Measurements from ENCODE around the gene ATXN7L3.
A peak's percentile ranks its signal among the peaks of the same experiment; 100 is the strongest.

ATXN7L3 gene

DNA sequence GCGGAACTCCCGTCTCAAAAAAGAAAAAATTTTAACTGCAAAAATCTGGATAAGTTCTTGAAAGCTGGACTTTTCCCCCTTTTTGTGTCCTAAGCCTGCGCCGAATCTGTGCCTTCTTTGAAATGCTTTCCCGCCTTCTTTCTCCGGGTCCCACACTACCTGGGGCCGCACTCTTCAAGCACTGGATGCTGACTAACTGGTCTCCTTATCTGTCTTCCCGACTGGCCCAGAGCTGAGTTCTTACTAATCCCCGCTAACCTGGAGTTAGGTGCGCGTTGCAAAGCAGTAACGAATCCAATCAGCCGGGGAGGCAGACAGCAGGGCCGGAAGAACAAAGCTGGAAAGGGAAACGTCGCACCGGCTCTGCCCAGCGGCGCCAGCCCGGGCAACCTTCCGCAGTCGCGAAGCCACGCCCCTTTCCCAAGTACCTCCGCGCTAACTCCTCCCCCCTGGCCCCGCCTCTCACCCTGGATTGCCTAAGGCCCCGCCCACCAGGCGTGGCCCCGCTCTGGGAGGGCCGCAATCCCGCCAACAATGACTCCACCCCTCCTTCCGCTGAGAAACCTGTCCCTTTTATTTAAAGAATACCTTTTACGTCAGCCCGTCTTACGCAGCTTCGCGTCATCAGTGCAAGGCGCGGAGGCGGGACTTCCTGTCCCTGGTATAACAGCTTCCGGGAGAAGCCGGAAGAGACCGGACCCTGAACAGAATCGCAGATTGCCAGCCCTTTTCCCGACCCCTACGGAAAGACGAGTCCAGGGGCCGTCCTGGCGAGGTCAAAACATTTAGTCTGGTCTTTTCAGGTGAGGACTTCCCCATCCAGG is 13.2 kb downstream of the ATXN7L3 start, which contains the start of gene TMUB2:
TSS of gene TMUB2 (plus strand) at position 666 of the 824 bp plus-strand sequence. CDS start 737 bp downstream, outside the sequence.
- peak within 1 kb of the TSS; percentile 69 for H3K4ac ChIP-seq (ENCODE audit: low read depth, low read length)

DNA sequence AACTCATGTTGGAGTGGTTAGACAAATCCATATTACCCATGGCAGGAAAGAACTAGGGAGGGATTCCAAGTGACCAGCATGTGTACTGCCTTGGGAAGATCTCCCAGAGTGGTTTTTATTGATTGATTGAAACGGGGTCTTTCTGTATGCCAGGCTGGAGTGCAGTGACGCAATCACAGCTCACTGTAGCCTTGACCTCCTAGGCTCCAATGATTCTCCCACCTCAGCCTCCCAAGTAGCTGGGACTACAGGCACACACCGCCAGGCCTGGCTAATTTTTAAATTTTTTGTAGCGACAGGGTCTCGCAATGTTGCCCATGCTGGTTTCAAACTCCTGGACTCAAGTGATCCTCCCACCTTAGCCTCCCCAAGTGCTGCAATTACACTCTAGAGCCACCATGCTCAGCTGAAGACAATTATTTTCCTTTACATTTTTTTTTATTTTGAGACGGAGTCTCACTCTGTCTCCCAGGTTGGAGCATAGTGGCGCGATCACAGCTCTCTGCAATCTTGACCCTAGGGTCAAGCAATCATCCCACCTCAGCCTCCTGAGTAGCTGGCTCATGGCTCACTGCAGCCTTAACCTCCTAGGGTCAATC is 15.4 kb downstream of the ATXN7L3 start:
- WGBS (ENCODE audit: extremely low coverage, insufficient coverage, insufficient read length): no CpG with 5 or more reads among the region's 8 CpGs
- no peak overlapping the region for H2BK120ac ChIP-seq (ENCODE audit: insufficient read depth, low read length, poor library complexity)

More for the DNA sequence above, 13.2 kb downstream of the ATXN7L3 start, which contains the start of gene TMUB2:
- H3K4me1 ChIP-seq (ENCODE audit: control insufficient read depth in 1 of 2, insufficient read depth in 2 of 2, low read length in 2 of 2): peaks cover 0 to 7% of the 10 kb centered on the region in 2 experiments
- peak within 1 kb of the TSS; percentile 98 for H3K18ac ChIP-seq (ENCODE audit: low read length)
- peaks cover 9% of the 10 kb centered on the region for H3K79me1 ChIP-seq (ENCODE audit: low read length)
- peak within 1 kb of the TSS; percentile 88 for H2AK5ac ChIP-seq (ENCODE audit: low read length)
- H3K79me2 ChIP-seq (ENCODE audit: control insufficient read depth, insufficient read depth, low read length, poor library complexity): peaks cover 10% of the 10 kb centered on the region
- H3K14ac ChIP-seq (ENCODE audit: low read length): peak within 1 kb of the TSS; percentile 91
- no peaks in the 10 kb centered on the region for H3K9me3 ChIP-seq (ENCODE audit: insufficient read depth, low read depth, low read length)
- H3K27ac ChIP-seq (ENCODE audit: low read depth, low read length): peak within 1 kb of the TSS; percentile 89
- peak; percentile 99 for DNase-seq
- peak within 1 kb of the TSS; percentile 82 for H2AFZ ChIP-seq (ENCODE audit: insufficient read depth, low read length, poor library complexity)
- peak within 1 kb of the TSS; percentile 87 for H2BK120ac ChIP-seq (ENCODE audit: insufficient read depth, low read length, poor library complexity)
- H2BK12ac ChIP-seq (ENCODE audit: low read length): peak within 1 kb of the TSS; percentile 29
- H3K4me3 ChIP-seq (ENCODE audit: low read depth, low read length): peak within 1 kb of the TSS; percentile 95
- H3K27me3 ChIP-seq (ENCODE audit: insufficient read depth, low read length): no peaks in the 10 kb centered on the region
- peak within 1 kb of the TSS; percentile 96 for H4K91ac ChIP-seq (ENCODE audit: low read depth, low read length)
- peaks cover 34 to 37% of the 10 kb centered on the region in 2 experiments for H3K36me3 ChIP-seq (ENCODE audit: control insufficient read depth in 1 of 2, insufficient read depth in 2 of 2, low read length in 2 of 2)
- H2BK5ac ChIP-seq (ENCODE audit: low read depth, low read length, poor library complexity): peak within 1 kb of the TSS; percentile 93
- WGBS (ENCODE audit: extremely low coverage, insufficient coverage, insufficient read length): no CpG with 5 or more reads among the region's 50 CpGs
- peak within 1 kb of the TSS; percentile 98 for H3K9ac ChIP-seq (ENCODE audit: low read length)
- peak within 1 kb of the TSS; percentile 99 for H4K8ac ChIP-seq (ENCODE audit: low read depth, low read length)
- H3K23ac ChIP-seq (ENCODE audit: low read length): no peak within 1 kb of the TSS
- H4K12ac ChIP-seq (ENCODE audit: low read depth, low read length): peak within 1 kb of the TSS; percentile 78
- H3K4me2 ChIP-seq (ENCODE audit: low read length): peak within 1 kb of the TSS; percentile 85

DNA sequence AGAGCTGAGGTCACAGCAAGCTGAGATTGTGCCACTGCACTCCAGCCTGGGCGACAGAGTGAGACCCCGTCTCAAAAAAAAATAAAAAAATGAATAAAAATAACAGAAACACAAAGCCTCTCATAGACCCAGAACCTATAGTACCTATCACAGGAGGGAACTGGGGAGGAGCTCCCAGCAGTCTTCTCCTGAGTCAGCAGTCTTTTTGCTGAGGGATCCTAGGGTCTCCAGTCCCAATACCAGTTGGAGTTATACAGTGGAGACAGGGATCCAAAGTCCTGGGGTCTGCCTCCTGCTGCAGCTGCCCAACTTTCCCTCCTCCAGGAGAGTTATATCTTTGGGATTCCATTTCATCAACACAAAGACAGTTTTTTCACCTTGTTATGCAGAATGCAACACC is 16.7 kb downstream of the ATXN7L3 start:
- H3K79me1 ChIP-seq (ENCODE audit: low read length): peaks cover 9% of the 10 kb centered on the region
- H3K9me3 ChIP-seq (ENCODE audit: insufficient read depth, low read depth, low read length): no peaks in the 10 kb centered on the region
- H3K79me2 ChIP-seq (ENCODE audit: control insufficient read depth, insufficient read depth, low read length, poor library complexity): peaks cover 10% of the 10 kb centered on the region
- no peak overlapping the region for H3K4me2 ChIP-seq (ENCODE audit: low read length)
- no peak overlapping the region for H4K8ac ChIP-seq (ENCODE audit: low read depth, low read length)
- H3K27ac ChIP-seq (ENCODE audit: low read depth, low read length): no peak overlapping the region
- H2BK12ac ChIP-seq (ENCODE audit: low read length): no peak overlapping the region
- no peak overlapping the region for H2BK120ac ChIP-seq (ENCODE audit: insufficient read depth, low read length, poor library complexity)
- no peak overlapping the region for H4K12ac ChIP-seq (ENCODE audit: low read depth, low read length)
- no peak overlapping the region for H3K18ac ChIP-seq (ENCODE audit: low read length)
- no peak overlapping the region for H2AK5ac ChIP-seq (ENCODE audit: low read length)
- H3K36me3 ChIP-seq (ENCODE audit: control insufficient read depth in 1 of 2, insufficient read depth in 2 of 2, low read length in 2 of 2): peaks cover 26 to 27% of the 10 kb centered on the region in 2 experiments
- no peaks in the 10 kb centered on the region for H3K27me3 ChIP-seq (ENCODE audit: insufficient read depth, low read length)
- no peak overlapping the region for H3K23ac ChIP-seq (ENCODE audit: low read length)
- H4K91ac ChIP-seq (ENCODE audit: low read depth, low read length): no peak overlapping the region
- no peak overlapping the region for H2AFZ ChIP-seq (ENCODE audit: insufficient read depth, low read length, poor library complexity)
- peak overlapping the region; percentile 76 for H3K4ac ChIP-seq (ENCODE audit: low read depth, low read length)
- H2BK5ac ChIP-seq (ENCODE audit: low read depth, low read length, poor library complexity): no peak overlapping the region
- no CpG with 5 or more reads among the region's 2 CpGs for WGBS (ENCODE audit: extremely low coverage, insufficient coverage, insufficient read length)
- no peak overlapping the region for H3K4me3 ChIP-seq (ENCODE audit: low read depth, low read length)
- H3K9ac ChIP-seq (ENCODE audit: low read length): no peak overlapping the region
- H3K14ac ChIP-seq (ENCODE audit: low read length): no peak overlapping the region
- H3K4me1 ChIP-seq (ENCODE audit: control insufficient read depth in 1 of 2, insufficient read depth in 2 of 2, low read length in 2 of 2): peaks cover 0 to 5% of the 10 kb centered on the region in 2 experiments
- no peak for DNase-seq

More for the DNA sequence above, 15.4 kb downstream of the ATXN7L3 start:
- Histone ChIP-seq H2BK12ac (ENCODE audit: low read length) (no peak overlapping the region), H3K27me3 (ENCODE audit: insufficient read depth, low read length) (no peaks in the 10 kb centered on the region), H3K4ac (ENCODE audit: low read depth, low read length) (peak overlapping the region; percentile 18), H3K27ac (ENCODE audit: low read depth, low read length) (no peak overlapping the region), H3K18ac (ENCODE audit: low read length) (no peak overlapping the region), H2AK5ac (ENCODE audit: low read length) (no peak overlapping the region), H4K91ac (ENCODE audit: low read depth, low read length) (no peak overlapping the region), H3K4me3 (ENCODE audit: low read depth, low read length) (no peak overlapping the region), H3K4me2 (ENCODE audit: low read length) (no peak overlapping the region), H3K79me1 (ENCODE audit: low read length) (peaks cover 9% of the 10 kb centered on the region), H4K8ac (ENCODE audit: low read depth, low read length) (no peak overlapping the region), H3K23ac (ENCODE audit: low read length) (no peak overlapping the region), H3K9me3 (ENCODE audit: insufficient read depth, low read depth, low read length) (no peaks in the 10 kb centered on the region), H3K9ac (ENCODE audit: low read length) (no peak overlapping the region), H2AFZ (ENCODE audit: insufficient read depth, low read length, poor library complexity) (no peak overlapping the region), H3K14ac (ENCODE audit: low read length) (no peak overlapping the region), H2BK5ac (ENCODE audit: low read depth, low read length, poor library complexity) (no peak overlapping the region), H3K36me3 (ENCODE audit: control insufficient read depth in 1 of 2, insufficient read depth in 2 of 2, low read length in 2 of 2) (peaks cover 22 to 23% of the 10 kb centered on the region in 2 experiments), H3K4me1 (ENCODE audit: control insufficient read depth in 1 of 2, insufficient read depth in 2 of 2, low read length in 2 of 2) (peaks cover 0 to 7% of the 10 kb centered on the region in 2 experiments), H4K12ac (ENCODE audit: low read depth, low read length) (no peak overlapping the region), H3K79me2 (ENCODE audit: control insufficient read depth, insufficient read depth, low read length, poor library complexity) (peaks cover 10% of the 10 kb centered on the region)
- DNase-seq: no peak

DNA sequence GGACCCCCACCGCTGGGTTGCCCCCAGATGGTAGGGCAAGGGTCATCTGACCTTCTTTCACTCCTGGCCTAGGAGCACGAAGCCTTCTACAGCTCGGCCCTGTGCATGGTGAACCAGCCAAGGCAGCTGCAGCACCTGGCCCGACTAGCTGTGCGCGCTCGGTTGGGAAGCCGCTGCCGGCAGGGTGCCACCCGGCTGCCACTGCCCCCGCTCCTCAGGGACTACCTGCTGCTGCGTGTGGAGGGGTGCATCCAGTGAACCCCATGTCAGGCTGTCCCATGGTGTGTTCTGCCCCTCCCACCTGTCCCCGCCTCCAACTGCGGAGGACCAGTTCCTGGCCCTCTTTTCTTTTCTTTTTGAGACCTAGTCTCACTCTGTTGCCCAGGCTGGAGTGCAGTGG is 21.6 kb downstream of the ATXN7L3 start:
- no CpG with 5 or more reads among the region's 14 CpGs for WGBS (ENCODE audit: extremely low coverage, insufficient coverage, insufficient read length)
- H4K8ac ChIP-seq (ENCODE audit: low read depth, low read length): no peak overlapping the region
- DNase-seq: no peak

More for the DNA sequence above, 21.6 kb downstream of the ATXN7L3 start:
- no peak overlapping the region for H3K4me2 ChIP-seq (ENCODE audit: low read length)
- no peak overlapping the region for H2BK12ac ChIP-seq (ENCODE audit: low read length)
- no peak overlapping the region for H2AFZ ChIP-seq (ENCODE audit: insufficient read depth, low read length, poor library complexity)
- H2AK5ac ChIP-seq (ENCODE audit: low read length): no peak overlapping the region
- H3K9me3 ChIP-seq (ENCODE audit: insufficient read depth, low read depth, low read length): no peaks in the 10 kb centered on the region
- H2BK120ac ChIP-seq (ENCODE audit: insufficient read depth, low read length, poor library complexity): no peak overlapping the region
- no peaks in the 10 kb centered on the region for H3K27me3 ChIP-seq (ENCODE audit: insufficient read depth, low read length)
- no peak overlapping the region for H3K27ac ChIP-seq (ENCODE audit: low read depth, low read length)
- no peak overlapping the region for H2BK5ac ChIP-seq (ENCODE audit: low read depth, low read length, poor library complexity)
- peaks cover 0 to 1% of the 10 kb centered on the region in 2 experiments for H3K4me1 ChIP-seq (ENCODE audit: control insufficient read depth in 1 of 2, insufficient read depth in 2 of 2, low read length in 2 of 2)
- H3K36me3 ChIP-seq (ENCODE audit: control insufficient read depth in 1 of 2, insufficient read depth in 2 of 2, low read length in 2 of 2): peaks cover 42 to 45% of the 10 kb centered on the region in 2 experiments
- peak overlapping the region; percentile 39 for H4K12ac ChIP-seq (ENCODE audit: low read depth, low read length)
- no peak overlapping the region for H4K91ac ChIP-seq (ENCODE audit: low read depth, low read length)
- no peak overlapping the region for H3K9ac ChIP-seq (ENCODE audit: low read length)
- no peak overlapping the region for H3K4me3 ChIP-seq (ENCODE audit: low read depth, low read length)
- H3K14ac ChIP-seq (ENCODE audit: low read length): no peak overlapping the region
- H3K4ac ChIP-seq (ENCODE audit: low read depth, low read length): no peak overlapping the region
- no peak overlapping the region for H3K23ac ChIP-seq (ENCODE audit: low read length)
- no peak overlapping the region for H3K18ac ChIP-seq (ENCODE audit: low read length)
- H3K79me1 ChIP-seq (ENCODE audit: low read length): no peaks in the 10 kb centered on the region
- H3K79me2 ChIP-seq (ENCODE audit: control insufficient read depth, insufficient read depth, low read length, poor library complexity): no peaks in the 10 kb centered on the region
